DOHH2 (cell line): ENCODE results near the gene LTV1.

Source experiments
- H3F3A ChIP-seq: fragments of 200-600 bp; sonication (generic), shearing (Covaris generic); 2 replicates; pipeline ENCODE4 v1.6.0; 2016; ENCODE audit warnings: antibody characterized with exemption, mild to moderate bottlenecking; ENCODE audit not compliant: control insufficient read depth, insufficient read depth
- H3K27ac ChIP-seq: fragments of 200-600 bp; sonication (generic); 2 replicates; pipeline ENCODE4 v1.5.1; 2014; ENCODE audit warnings: low read depth, mild to moderate bottlenecking, low read length, moderate library complexity
- H3K27me3 ChIP-seq: fragments of 200-600 bp; sonication (generic); 2 replicates; pipeline ENCODE4 v1.6.1; 2014; ENCODE audit warnings: mild to moderate bottlenecking, low read length, mixed read lengths; ENCODE audit not compliant: control insufficient read depth
- H3K36me3 ChIP-seq: fragments of 200-600 bp; sonication (generic); 2 replicates; pipeline ENCODE4 v1.6.1; 2014; ENCODE audit warnings: mild to moderate bottlenecking, low read length, moderate library complexity, mixed read lengths; ENCODE audit not compliant: control insufficient read depth
- H3K4me1 ChIP-seq: fragments of 200-600 bp; sonication (generic); 2 replicates; pipeline ENCODE4 v1.6.1; 2014; ENCODE audit warnings: mild to moderate bottlenecking, low read length, mixed read lengths; ENCODE audit not compliant: control insufficient read depth
- H3K4me2 ChIP-seq: fragments of 200-600 bp; sonication (generic); 2 replicates; pipeline ENCODE4 v1.6.0; 2014; ENCODE audit warnings: mild to moderate bottlenecking, low read length, moderate library complexity
- H3K4me3 ChIP-seq: fragments of 200-600 bp; sonication (generic); 2 replicates; pipeline ENCODE4 v1.5.1; 2014; ENCODE audit warnings: mild to moderate bottlenecking, low read length, mixed read lengths
- H3K79me2 ChIP-seq: fragments of 200-600 bp; sonication (generic); 2 replicates; pipeline ENCODE4 v1.6.1; 2014; ENCODE audit warnings: mild to moderate bottlenecking, low read length, mixed read lengths; ENCODE audit not compliant: control insufficient read depth
- H3K9me2 ChIP-seq: fragments of 200-600 bp; sonication (generic); replicated peaks from 2 replicates; pipeline ENCODE4 v1.6.1; 2014; ENCODE audit warnings: mild to moderate bottlenecking, low read length, mixed read lengths; ENCODE audit not compliant: control insufficient read depth
- H3K9me3 ChIP-seq: fragments of 200-600 bp; sonication (generic); 2 replicates; pipeline ENCODE4 v1.6.1; 2014; ENCODE audit warnings: antibody characterized with exemption, low read length, mixed read lengths; ENCODE audit not compliant: control insufficient read depth, insufficient read depth
- H4K20me1 ChIP-seq: fragments of 200-600 bp; sonication (generic); 2 replicates; pipeline ENCODE4 v1.6.0; 2014; ENCODE audit warnings: low read depth, mild to moderate bottlenecking, antibody characterized with exemption, low read length, moderate library complexity; ENCODE audit not compliant: control insufficient read depth, insufficient read depth
- EZH2phosphoT487 ChIP-seq: fragments of 200-600 bp; sonication (generic); IDR thresholded peaks from 2 replicates; pipeline ENCODE4 v1.6.1; 2017; ENCODE audit warnings: borderline replicate concordance, mild to moderate bottlenecking, antibody characterized with exemption, low read length, moderate library complexity, mixed read lengths
- TF ChIP-seq, protein P1 (sequence below): fragments of 200-600 bp; sonication (generic); IDR thresholded peaks from one replicate; pipeline ENCODE4 v1.5.1; 2014; ENCODE audit warnings: antibody characterized with exemption, mild to moderate bottlenecking, low read depth, low read length; ENCODE audit not compliant: poor library complexity, severe bottlenecking

LTV1 gene

DNA sequence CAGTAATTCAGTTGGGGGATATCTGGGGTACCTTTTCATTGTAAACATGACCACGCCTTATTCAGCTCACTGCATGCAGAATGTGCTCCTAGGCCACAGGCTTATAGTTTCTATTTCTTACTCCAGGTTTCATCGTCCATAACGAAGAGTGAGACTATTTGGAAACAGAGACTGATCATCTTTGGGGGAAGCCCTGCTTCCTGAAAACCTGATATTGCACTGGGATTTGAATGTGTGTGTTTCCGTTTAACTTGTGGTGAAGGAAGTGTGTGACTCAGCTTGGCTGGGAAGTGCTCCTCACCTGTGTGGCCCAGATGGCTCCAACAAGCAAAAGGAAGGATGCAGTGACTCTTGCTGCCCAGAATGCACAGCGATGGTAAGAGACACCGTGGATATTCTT lies 19.6 kb upstream of the LTV1 start:
- Histone ChIP-seq H4K20me1 (no peaks in the 10 kb centered on the region), H3K36me3 (no peaks in the 10 kb centered on the region), H3K27ac (no peak overlapping the region), H3K27me3 (no peaks in the 10 kb centered on the region), H3K9me2 (no peaks in the 10 kb centered on the region), H3K9me3 (no peaks in the 10 kb centered on the region), H3K4me3 (no peak overlapping the region), H3K4me1 (no peaks in the 10 kb centered on the region), H3F3A (no peaks in the 10 kb centered on the region), H3K79me2 (no peaks in the 10 kb centered on the region), H3K4me2 (no peak overlapping the region)
- no peak for TF ChIP-seq EZH2phosphoT487
- TF ChIP-seq, protein P1, sequence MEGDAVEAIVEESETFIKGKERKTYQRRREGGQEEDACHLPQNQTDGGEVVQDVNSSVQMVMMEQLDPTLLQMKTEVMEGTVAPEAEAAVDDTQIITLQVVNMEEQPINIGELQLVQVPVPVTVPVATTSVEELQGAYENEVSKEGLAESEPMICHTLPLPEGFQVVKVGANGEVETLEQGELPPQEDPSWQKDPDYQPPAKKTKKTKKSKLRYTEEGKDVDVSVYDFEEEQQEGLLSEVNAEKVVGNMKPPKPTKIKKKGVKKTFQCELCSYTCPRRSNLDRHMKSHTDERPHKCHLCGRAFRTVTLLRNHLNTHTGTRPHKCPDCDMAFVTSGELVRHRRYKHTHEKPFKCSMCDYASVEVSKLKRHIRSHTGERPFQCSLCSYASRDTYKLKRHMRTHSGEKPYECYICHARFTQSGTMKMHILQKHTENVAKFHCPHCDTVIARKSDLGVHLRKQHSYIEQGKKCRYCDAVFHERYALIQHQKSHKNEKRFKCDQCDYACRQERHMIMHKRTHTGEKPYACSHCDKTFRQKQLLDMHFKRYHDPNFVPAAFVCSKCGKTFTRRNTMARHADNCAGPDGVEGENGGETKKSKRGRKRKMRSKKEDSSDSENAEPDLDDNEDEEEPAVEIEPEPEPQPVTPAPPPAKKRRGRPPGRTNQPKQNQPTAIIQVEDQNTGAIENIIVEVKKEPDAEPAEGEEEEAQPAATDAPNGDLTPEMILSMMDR: no peak

DNA sequence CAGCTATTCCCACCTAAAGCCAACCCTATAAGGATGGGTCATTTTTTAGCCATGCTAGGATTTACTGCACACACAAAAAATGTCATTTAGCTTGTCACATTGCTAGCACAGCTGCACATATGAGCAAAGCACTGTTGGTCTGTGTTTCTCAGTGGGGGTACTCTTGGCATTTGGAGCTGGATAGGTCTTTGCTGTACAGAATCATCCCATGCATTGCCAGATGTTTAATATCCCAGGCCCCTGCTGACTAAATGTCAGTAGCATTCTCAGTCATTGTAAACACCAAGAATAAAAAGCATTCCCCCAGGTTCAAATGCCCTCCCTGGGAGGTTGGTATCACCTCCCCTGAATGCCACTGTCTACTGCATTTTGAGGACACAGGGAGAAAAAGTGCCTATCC lies 14.6 kb upstream of the LTV1 start:
- Histone ChIP-seq H3K4me3 (no peak overlapping the region), H3F3A (no peaks in the 10 kb centered on the region), H4K20me1 (no peaks in the 10 kb centered on the region), H3K4me2 (no peak overlapping the region), H3K79me2 (no peaks in the 10 kb centered on the region), H3K27ac (no peak overlapping the region), H3K36me3 (no peaks in the 10 kb centered on the region), H3K27me3 (no peaks in the 10 kb centered on the region), H3K9me2 (no peaks in the 10 kb centered on the region), H3K9me3 (no peaks in the 10 kb centered on the region), H3K4me1 (no peaks in the 10 kb centered on the region)
- no peak for TF ChIP-seq EZH2phosphoT487
- TF ChIP-seq, protein P1: no peak

DNA sequence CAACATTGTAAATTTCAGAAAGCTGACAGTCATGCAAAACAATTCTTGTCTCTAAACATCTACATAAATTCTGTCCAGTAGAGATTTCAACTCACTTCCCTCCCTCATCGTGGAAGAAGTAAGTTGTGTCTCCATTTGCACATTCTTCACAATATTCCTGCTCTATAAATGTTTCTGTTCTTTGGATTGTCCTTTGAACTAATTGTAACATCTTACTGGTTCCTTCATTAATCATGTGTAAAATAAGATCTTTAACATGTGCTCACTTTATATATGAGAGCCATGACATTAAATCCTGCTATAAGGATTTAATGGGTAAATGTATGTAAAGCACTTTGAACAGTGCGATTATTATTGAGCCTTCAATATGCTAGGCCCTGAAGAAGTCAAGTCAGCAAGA lies 7.0 kb upstream of the LTV1 start:
- no peak overlapping the region for H3K27ac ChIP-seq
- no peaks in the 10 kb centered on the region for H3K4me1 ChIP-seq
- no peak overlapping the region for H3K4me3 ChIP-seq
- no peaks in the 10 kb centered on the region for H3K36me3 ChIP-seq
- no peak overlapping the region for H3K4me2 ChIP-seq
- no peaks in the 10 kb centered on the region for H3K79me2 ChIP-seq
- H3K27me3 ChIP-seq: no peaks in the 10 kb centered on the region
- no peaks in the 10 kb centered on the region for H4K20me1 ChIP-seq
- no peaks in the 10 kb centered on the region for H3K9me3 ChIP-seq
- H3K9me2 ChIP-seq: no peaks in the 10 kb centered on the region
- no peaks in the 10 kb centered on the region for H3F3A ChIP-seq
- TF ChIP-seq, protein P1: no peak
- no peak for TF ChIP-seq EZH2phosphoT487

DNA sequence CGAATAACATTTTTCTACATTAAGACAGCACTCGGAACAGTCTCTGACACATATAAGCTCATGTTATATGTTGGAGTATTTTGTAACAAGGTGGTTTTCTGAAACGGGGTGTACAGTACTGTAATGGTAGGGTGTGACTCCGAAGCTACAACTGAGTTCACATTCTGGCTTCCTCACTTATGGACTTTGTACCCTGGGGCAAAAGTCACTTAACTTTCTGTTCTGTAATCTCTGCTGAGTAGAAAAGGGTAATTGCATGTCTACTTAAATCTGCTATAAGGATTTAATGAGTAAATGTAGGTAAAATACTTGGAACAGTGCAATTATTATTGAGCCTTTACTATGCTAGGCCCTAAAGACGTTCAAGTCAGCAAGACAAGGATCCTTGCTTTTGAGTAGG lies 4.7 kb upstream of the LTV1 start:
- H3K27me3 ChIP-seq: no peaks in the 10 kb centered on the region

More for the DNA sequence above, 4.7 kb upstream of the LTV1 start:
- Histone ChIP-seq H4K20me1 (no peaks in the 10 kb centered on the region), H3K9me3 (no peaks in the 10 kb centered on the region), H3K36me3 (peaks cover 2% of the 10 kb centered on the region), H3K9me2 (no peaks in the 10 kb centered on the region), H3K4me2 (no peak overlapping the region), H3K27ac (no peak overlapping the region), H3F3A (no peaks in the 10 kb centered on the region), H3K79me2 (peaks cover 3% of the 10 kb centered on the region), H3K4me1 (peaks cover 5% of the 10 kb centered on the region), H3K4me3 (no peak overlapping the region)
- TF ChIP-seq, protein P1: no peak
